HG02759 (cell line): ENCODE measurements around the gene NUB1.
A peak's percentile ranks its signal among the peaks of the same experiment; 100 is the strongest.

Experiments used
- ATAC-seq: cut with Tn5 transposase; IDR thresholded peaks from one replicate; pipeline ENCODE4 v1.9.1; 2021; ENCODE audit warnings: mild to moderate bottlenecking, moderate library complexity; ENCODE audit not compliant: unreplicated experiment

The NUB1 gene

GRCh38 chr7:151345576-151346469 lies 4.2 kb downstream of the NUB1 start:
- no peak for ATAC-seq

GRCh38 chr7:151346470-151346769 lies 4.8 kb downstream of the NUB1 start:
- ATAC-seq: no peak

- ATAC-seq: no peak
Measured at GRCh38 chr7:151347200-151347599, 5.6 kb downstream of the NUB1 start.

GRCh38 chr7:151348970-151349369 lies 7.4 kb downstream of the NUB1 start:
- no peak for ATAC-seq

- ATAC-seq: peak; percentile 41
Measured at GRCh38 chr7:151349507-151349853, 7.9 kb downstream of the NUB1 start.

- ATAC-seq: no peak
Measured at GRCh38 chr7:151351027-151351426, 9.4 kb downstream of the NUB1 start.

- ATAC-seq: peak; percentile 35
Measured at GRCh38 chr7:151351967-151352366, 10.4 kb downstream of the NUB1 start.

GRCh38 chr7:151352512-151352911 lies 10.9 kb downstream of the NUB1 start:
- ATAC-seq: no peak

GRCh38 chr7:151361193-151361959 lies 19.8 kb downstream of the NUB1 start:
- ATAC-seq: no peak

GRCh38 chr7:151363182-151363581 lies 21.6 kb downstream of the NUB1 start:
- ATAC-seq: no peak

- no peak for ATAC-seq
Measured at GRCh38 chr7:151366166-151366879, 24.7 kb downstream of the NUB1 start.

- ATAC-seq: no peak
Measured at GRCh38 chr7:151366880-151367222, 25.2 kb downstream of the NUB1 start.

- no peak for ATAC-seq
Measured at GRCh38 chr7:151367284-151367683, 25.7 kb downstream of the NUB1 start.

GRCh38 chr7:151368136-151368571 lies 26.5 kb downstream of the NUB1 start:
- ATAC-seq: peak; percentile 99

- no peak for ATAC-seq
Measured at GRCh38 chr7:151371266-151371665, 29.7 kb downstream of the NUB1 start.

GRCh38 chr7:151372612-151373265 lies 31.1 kb downstream of the NUB1 start:
- no peak for ATAC-seq

- ATAC-seq: no peak
Measured at GRCh38 chr7:151373599-151373998, 32.0 kb downstream of the NUB1 start.

- ATAC-seq: no peak
Measured at GRCh38 chr7:151374139-151374538, 32.5 kb downstream of the NUB1 start.

GRCh38 chr7:151374726-151375125 lies 33.1 kb downstream of the NUB1 start:
- no peak for ATAC-seq

- ATAC-seq: no peak
Measured at GRCh38 chr7:151375530-151376217, 34.1 kb downstream of the NUB1 start.
